GM12892 (cell line): ENCODE data around the gene UBE2H.

Experiments
- POLR2A ChIP-seq: IDR thresholded peaks from 2 replicates; pipeline ENCODE4 v1.6.1; 2011; ENCODE audit warnings: low read depth, low read length, control low read depth
- POLR2AphosphoS5 ChIP-seq: IDR thresholded peaks from 2 replicates; pipeline ENCODE4 v1.6.1; 2011; ENCODE audit warnings: low read depth, low read length, control low read depth
- TAF1 ChIP-seq: IDR thresholded peaks from 2 replicates; pipeline ENCODE4 v1.6.1; 2011; ENCODE audit warnings: low read depth, mild to moderate bottlenecking, control low read depth, low read length, borderline replicate concordance

DNA sequence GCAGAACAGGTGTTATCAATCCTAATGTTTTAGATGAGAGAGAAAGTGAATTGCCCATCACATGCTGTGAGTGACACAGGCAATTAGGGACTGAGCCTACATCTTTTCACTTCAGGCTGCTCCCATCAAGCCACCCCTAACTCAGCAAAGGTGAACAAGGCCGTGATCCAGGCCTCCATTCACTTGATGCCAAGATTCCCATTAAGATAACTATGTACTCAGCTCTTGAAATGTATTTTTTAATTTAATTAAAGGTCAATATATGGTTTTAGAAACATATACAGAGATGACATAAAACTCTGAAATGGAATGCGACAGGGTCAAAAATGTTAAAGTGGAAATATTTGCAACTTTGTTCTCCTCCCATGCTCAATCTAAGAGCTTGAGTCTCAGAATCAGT lies 27.9 kb upstream of the UBE2H start:
- TF ChIP-seq POLR2AphosphoS5 (no peak), POLR2A (no peak), TAF1 (no peak)
